ENCODE data around the gene MYO1E. TPM values are rescaled to one million over a fixed set of nuclear protein-coding genes. Genes with fewer than 3 reads are reported as not detected.

MYO1E gene
- total RNA-seq, 5 donors from 2014 or later (not counting 1 experiment from before 2014, with no cell fraction given): 1.3 to 11.7 (median 4.3) TPM

DNA sequence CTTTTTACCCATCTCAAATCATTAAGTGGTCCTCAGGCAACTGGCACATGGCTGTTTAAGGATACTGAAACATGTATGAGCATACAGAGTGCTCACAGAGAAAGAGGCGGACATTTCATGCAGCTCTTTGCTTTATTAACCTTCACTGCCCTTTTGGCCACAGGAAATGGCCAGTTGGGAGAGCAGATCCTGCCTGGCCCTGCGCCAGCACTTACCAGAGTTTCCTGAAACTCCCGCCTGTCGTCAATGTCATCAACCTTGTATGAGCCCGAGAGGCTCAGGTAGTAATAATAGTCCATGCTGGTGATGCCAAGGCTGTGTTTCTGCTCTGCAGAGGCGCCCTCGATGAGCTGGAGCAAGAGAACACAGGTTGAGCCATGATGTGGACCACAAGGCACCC, 148.2 kb downstream of the MYO1E start:
- ChIA-PET CTCF (interaction anchor here in 1 of 2 donors (0.5 kb wide), 1 partner anchor 81 kb away, joined by 4 read pairs; no protein-coding TSS in a partner anchor), POLR2A (no interaction called here)
- Mint-ChIP-seq H3K9me3 (no peaks in the 10 kb centered on the region), H3K36me3 (no peaks in the 10 kb centered on the region), H3K4me3 (no peak overlapping the region), H3K4me1 (peaks cover 0 to 6% (median 0%) of the 10 kb centered on the region in 3 donors), H3K27ac (no peak overlapping the region), H3K27me3 (peaks cover 8 to 10% of the 10 kb centered on the region in 2 donors)
- WGBS (ENCODE audit: insufficient coverage): 80% methylated on average over 7 of the region's 7 CpGs
- ATAC-seq (replicated peaks in 1 of 4) (no peak), DNase-seq (no peak)
- peaks cover 0 to 12% of the 10 kb centered on the region in 2 experiments for H3K27me3 ChIP-seq (replicated peaks in 1 of 2; ENCODE audit: control insufficient read depth in 2 of 2, extremely low read depth in 1 of 2, insufficient read depth in 2 of 2, low read length in 1 of 2)
- H3K9me3 ChIP-seq: no peaks in the 10 kb centered on the region
- no peaks in the 10 kb centered on the region for H3K4me1 ChIP-seq (ENCODE audit: control insufficient read depth in 1 of 2, extremely low read depth in 1 of 2, insufficient read depth in 2 of 2, low read length in 2 of 2)
- no peak overlapping the region for H3K27ac ChIP-seq (ENCODE audit: low read length)
- H3K4me3 ChIP-seq (ENCODE audit: control insufficient read depth in 1 of 2, extremely low read depth in 1 of 2, low read length in 1 of 2): no peak overlapping the region
- H3K36me3 ChIP-seq (ENCODE audit: control insufficient read depth in 2 of 2, extremely low read depth in 1 of 2, insufficient read depth in 1 of 2, low read length in 1 of 2): no peaks in the 10 kb centered on the region

DNA sequence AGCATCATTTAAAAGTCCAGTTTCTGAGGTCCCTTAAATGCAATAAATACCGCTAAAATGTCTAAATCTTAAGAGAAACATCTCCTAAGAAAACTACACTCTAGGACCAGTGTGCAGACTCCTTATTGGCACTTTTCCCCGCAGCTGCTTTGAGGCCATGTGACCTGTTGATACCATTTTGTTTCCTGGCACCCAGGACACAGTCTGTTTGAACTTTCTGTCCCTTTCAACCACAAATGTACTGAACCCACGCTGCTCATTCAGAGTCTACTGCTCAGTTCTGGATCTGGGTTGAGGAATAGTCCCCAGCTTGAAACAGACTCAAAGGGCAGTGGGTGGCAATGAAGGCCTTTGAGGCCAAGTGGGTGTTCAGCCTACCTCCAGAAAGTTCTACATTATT, 148.9 kb downstream of the MYO1E start:
- Mint-ChIP-seq H3K27ac (no peak overlapping the region), H3K27me3 (peaks cover 8 to 10% of the 10 kb centered on the region in 2 donors), H3K36me3 (no peaks in the 10 kb centered on the region), H3K9me3 (no peaks in the 10 kb centered on the region), H3K4me1 (peaks cover 0 to 6% (median 0%) of the 10 kb centered on the region in 3 donors), H3K4me3 (no peak overlapping the region)
- Histone ChIP-seq H3K27ac (ENCODE audit: low read length) (no peak overlapping the region), H3K9me3 (no peaks in the 10 kb centered on the region), H3K4me1 (ENCODE audit: control insufficient read depth in 1 of 2, extremely low read depth in 1 of 2, insufficient read depth in 2 of 2, low read length in 2 of 2) (no peaks in the 10 kb centered on the region), H3K4me3 (ENCODE audit: control insufficient read depth in 1 of 2, extremely low read depth in 1 of 2, low read length in 1 of 2) (no peak overlapping the region), H3K27me3 (replicated peaks in 1 of 2; ENCODE audit: control insufficient read depth in 2 of 2, extremely low read depth in 1 of 2, insufficient read depth in 2 of 2, low read length in 1 of 2) (peaks cover 0 to 9% of the 10 kb centered on the region in 2 experiments), H3K36me3 (ENCODE audit: control insufficient read depth in 2 of 2, extremely low read depth in 1 of 2, insufficient read depth in 1 of 2, low read length in 1 of 2) (no peaks in the 10 kb centered on the region)
- ChIA-PET CTCF (no interaction called here), POLR2A (no interaction called here)
- ATAC-seq (replicated peaks in 1 of 4): no peak
- 61% methylated on average over 2 of the region's 3 CpGs for WGBS (ENCODE audit: insufficient coverage)
- no peak for DNase-seq

DNA sequence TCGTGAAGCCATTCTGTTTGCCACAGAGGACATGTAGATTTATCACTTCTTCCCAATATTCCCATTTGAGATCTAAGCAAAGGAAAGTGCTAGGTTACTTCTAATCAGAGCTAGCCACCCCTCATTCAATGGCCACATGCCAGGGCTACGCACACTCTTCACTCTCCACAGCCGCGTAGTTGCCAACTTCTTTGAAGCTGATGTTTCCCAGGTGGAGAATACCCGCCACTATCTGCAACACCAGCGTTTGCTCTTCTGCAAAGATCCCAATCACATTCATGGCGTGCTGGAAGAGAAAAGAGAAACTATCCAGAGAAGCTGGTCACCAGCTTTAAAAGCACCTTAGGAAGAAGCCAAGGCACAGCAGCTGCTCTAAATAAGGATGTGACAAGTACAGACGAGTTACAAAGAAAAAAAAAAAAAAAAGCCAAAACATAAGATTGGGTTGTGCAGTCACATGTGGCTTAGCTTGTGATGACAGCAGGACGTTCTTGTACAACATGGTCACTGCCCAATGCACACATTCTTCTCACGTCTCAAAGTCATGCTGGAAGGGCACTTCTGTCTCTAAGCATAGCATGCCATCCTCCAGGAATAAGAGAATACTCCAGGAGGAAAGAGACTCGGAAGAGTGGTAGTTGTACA, 149.6 kb downstream of the MYO1E start:
- no peaks in the 10 kb centered on the region for H3K9me3 ChIP-seq
- no peak for ATAC-seq (replicated peaks in 1 of 4)
- H3K4me3 ChIP-seq (ENCODE audit: control insufficient read depth in 1 of 2, extremely low read depth in 1 of 2, low read length in 1 of 2): no peak overlapping the region
- POLR2A ChIA-PET: no interaction called here
- 74% methylated on average over 5 of the region's 11 CpGs for WGBS (ENCODE audit: insufficient coverage)
- H3K4me1 ChIP-seq (ENCODE audit: control insufficient read depth in 1 of 2, extremely low read depth in 1 of 2, insufficient read depth in 2 of 2, low read length in 2 of 2): no peaks in the 10 kb centered on the region
- H3K9me3 Mint-ChIP-seq: no peaks in the 10 kb centered on the region
- no peak overlapping the region for H3K27ac Mint-ChIP-seq
- H3K36me3 Mint-ChIP-seq: no peaks in the 10 kb centered on the region
- CTCF ChIA-PET: no interaction called here
- H3K27me3 Mint-ChIP-seq: peaks cover 9 to 10% of the 10 kb centered on the region in 2 donors
- H3K36me3 ChIP-seq (ENCODE audit: control insufficient read depth in 2 of 2, extremely low read depth in 1 of 2, insufficient read depth in 1 of 2, low read length in 1 of 2): no peaks in the 10 kb centered on the region
- DNase-seq: no peak
- H3K27me3 ChIP-seq (replicated peaks in 1 of 2; ENCODE audit: control insufficient read depth in 2 of 2, extremely low read depth in 1 of 2, insufficient read depth in 2 of 2, low read length in 1 of 2): peaks cover 0 to 9% of the 10 kb centered on the region in 2 experiments
- H3K4me1 Mint-ChIP-seq: peaks cover 0 to 6% (median 0%) of the 10 kb centered on the region in 3 donors
- H3K4me3 Mint-ChIP-seq: no peak overlapping the region
- H3K27ac ChIP-seq (ENCODE audit: low read length): no peak overlapping the region

- no peaks in the 10 kb centered on the region for H3K4me1 Mint-ChIP-seq
- no peaks in the 10 kb centered on the region for H3K36me3 Mint-ChIP-seq
- H3K36me3 ChIP-seq (ENCODE audit: control insufficient read depth in 2 of 2, extremely low read depth in 1 of 2, insufficient read depth in 1 of 2, low read length in 1 of 2): no peaks in the 10 kb centered on the region
- no peaks in the 10 kb centered on the region for H3K9me3 ChIP-seq
- H3K9me3 Mint-ChIP-seq: no peaks in the 10 kb centered on the region
- peaks cover 0 to 11% of the 10 kb centered on the region in 2 experiments for H3K27me3 ChIP-seq (replicated peaks in 1 of 2; ENCODE audit: control insufficient read depth in 2 of 2, extremely low read depth in 1 of 2, insufficient read depth in 2 of 2, low read length in 1 of 2)
- DNase-seq: no peak
- H3K4me1 ChIP-seq (ENCODE audit: control insufficient read depth in 1 of 2, extremely low read depth in 1 of 2, insufficient read depth in 2 of 2, low read length in 2 of 2): no peaks in the 10 kb centered on the region
- WGBS (ENCODE audit: insufficient coverage): 67% methylated on average over 1 of the region's 5 CpGs
- ChIA-PET CTCF (no interaction called here), POLR2A (no interaction called here)
- no peak overlapping the region for H3K27ac Mint-ChIP-seq
- peaks cover 5 to 6% of the 10 kb centered on the region in 2 donors for H3K27me3 Mint-ChIP-seq
- no peak for ATAC-seq (replicated peaks in 1 of 4)
- H3K4me3 ChIP-seq (ENCODE audit: control insufficient read depth in 1 of 2, extremely low read depth in 1 of 2, low read length in 1 of 2): no peak overlapping the region
- no peak overlapping the region for H3K27ac ChIP-seq (ENCODE audit: low read length)
- no peak overlapping the region for H3K4me3 Mint-ChIP-seq
These were observed 150.9 kb downstream of the MYO1E start for GRCh38 chr15:59221511-59222505.

DNA sequence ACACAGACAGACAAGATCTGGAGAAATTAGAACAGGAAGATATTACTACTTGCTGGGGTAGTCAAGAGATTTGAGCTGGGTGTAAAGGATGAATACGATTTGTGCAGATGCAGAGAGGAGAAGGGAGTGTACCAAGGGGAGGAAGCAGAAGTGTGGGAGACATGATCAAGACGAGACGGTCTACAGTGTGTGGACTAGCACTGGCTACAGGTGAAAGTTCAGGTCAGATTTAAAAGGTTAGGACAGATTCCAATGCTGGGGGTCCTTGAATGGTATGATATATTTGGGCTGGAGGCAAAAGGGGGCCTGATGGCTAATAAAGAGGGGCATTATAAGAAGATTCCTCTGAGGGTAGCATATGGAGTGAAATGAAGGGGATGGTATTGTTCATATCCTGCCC, 154.0 kb downstream of the MYO1E start:
- H3K4me1 Mint-ChIP-seq: no peaks in the 10 kb centered on the region
- H3K27ac Mint-ChIP-seq: no peak overlapping the region
- ATAC-seq (replicated peaks in 1 of 4) (no peak), DNase-seq (no peak)
- H3K36me3 Mint-ChIP-seq: no peaks in the 10 kb centered on the region
- H3K27ac ChIP-seq (ENCODE audit: low read length): no peak overlapping the region
- ChIA-PET CTCF (no interaction called here), POLR2A (no interaction called here)
- no peaks in the 10 kb centered on the region for H3K9me3 ChIP-seq
- peaks cover 1 to 12% of the 10 kb centered on the region in 2 donors for H3K27me3 Mint-ChIP-seq
- H3K4me3 ChIP-seq (ENCODE audit: control insufficient read depth in 1 of 2, extremely low read depth in 1 of 2, low read length in 1 of 2): no peak overlapping the region
- no peaks in the 10 kb centered on the region for H3K36me3 ChIP-seq (ENCODE audit: control insufficient read depth in 2 of 2, extremely low read depth in 1 of 2, insufficient read depth in 1 of 2, low read length in 1 of 2)
- no peak overlapping the region for H3K4me3 Mint-ChIP-seq
- peaks cover 0 to 4% of the 10 kb centered on the region in 2 experiments for H3K27me3 ChIP-seq (replicated peaks in 1 of 2; ENCODE audit: control insufficient read depth in 2 of 2, extremely low read depth in 1 of 2, insufficient read depth in 2 of 2, low read length in 1 of 2)
- H3K9me3 Mint-ChIP-seq: no peaks in the 10 kb centered on the region
- H3K4me1 ChIP-seq (ENCODE audit: control insufficient read depth in 1 of 2, extremely low read depth in 1 of 2, insufficient read depth in 2 of 2, low read length in 2 of 2): no peaks in the 10 kb centered on the region
- 76% methylated on average over 3 of the region's 3 CpGs for WGBS (ENCODE audit: insufficient coverage)

- Mint-ChIP-seq H3K27ac (no peak overlapping the region), H3K36me3 (no peaks in the 10 kb centered on the region)
These were observed 154.7 kb downstream of the MYO1E start for GRCh38 chr15:59217876-59218498.

More at GRCh38 chr15:59217876-59218498, 154.7 kb downstream of the MYO1E start:
- CTCF ChIA-PET: interaction anchor here in 1 of 2 donors (0.6 kb wide), 1 partner anchor 135 kb away, joined by 5 read pairs; no protein-coding TSS in a partner anchor
- Mint-ChIP-seq H3K4me1 (no peaks in the 10 kb centered on the region), H3K27me3 (peaks cover 1 to 12% of the 10 kb centered on the region in 2 donors), H3K4me3 (no peak overlapping the region), H3K9me3 (no peaks in the 10 kb centered on the region)
- POLR2A ChIA-PET: no interaction called here
- H3K4me3 ChIP-seq (ENCODE audit: control insufficient read depth in 1 of 2, extremely low read depth in 1 of 2, low read length in 1 of 2): no peak overlapping the region
- peaks cover 0 to 8% of the 10 kb centered on the region in 2 experiments for H3K27me3 ChIP-seq (replicated peaks in 1 of 2; ENCODE audit: control insufficient read depth in 2 of 2, extremely low read depth in 1 of 2, insufficient read depth in 2 of 2, low read length in 1 of 2)
- no peaks in the 10 kb centered on the region for H3K36me3 ChIP-seq (ENCODE audit: control insufficient read depth in 2 of 2, extremely low read depth in 1 of 2, insufficient read depth in 1 of 2, low read length in 1 of 2)
- H3K27ac ChIP-seq (ENCODE audit: low read length): no peak overlapping the region
- no peaks in the 10 kb centered on the region for H3K4me1 ChIP-seq (ENCODE audit: control insufficient read depth in 1 of 2, extremely low read depth in 1 of 2, insufficient read depth in 2 of 2, low read length in 2 of 2)
- DNase-seq (no peak), ATAC-seq (replicated peaks in 1 of 4) (no peak)
- WGBS (ENCODE audit: insufficient coverage): 93% methylated on average over 10 of the region's 14 CpGs
- no peaks in the 10 kb centered on the region for H3K9me3 ChIP-seq
